ENCODE data around the gene RDM1.

RDM1 gene

GRCh38 chr17:35930211-35931065 is at the start of gene RDM1:
Gene RDM1, minus strand, starts transcription at chr17:35930773. Its CDS starts 46 bp downstream, at chr17:35930727.
- no peaks in the 10 kb centered on the region for H3K9me3 ChIP-seq (ENCODE audit: control insufficient read depth, low read length)
- peak within 1 kb of the TSS; percentile 38 for H3K9ac ChIP-seq (ENCODE audit: low read length)
- H3K36me3 ChIP-seq (ENCODE audit: control insufficient read depth, insufficient read depth, low read length, severe bottlenecking), result no peaks in the 10 kb centered on the region
- peaks cover 40% of the 10 kb centered on the region for H3K4me1 ChIP-seq (ENCODE audit: control insufficient read depth, insufficient read depth, low read length)
- DNase-seq (ENCODE audit: low read depth), result peak; percentile 35
- peak within 1 kb of the TSS; percentile 70 for H3K4me3 ChIP-seq (ENCODE audit: low read length)
- no peaks in the 10 kb centered on the region for H3K27me3 ChIP-seq (replicated peaks; ENCODE audit: control insufficient read depth, insufficient read depth, low read length)

GRCh38 chr17:35978346-35978745 is 47.8 kb upstream of the RDM1 start:
- Histone ChIP-seq H3K36me3 (ENCODE audit: control insufficient read depth, insufficient read depth, low read length, severe bottlenecking) (no peaks in the 10 kb centered on the region), H3K4me3 (ENCODE audit: low read length) (no peak overlapping the region), H3K9ac (ENCODE audit: low read length) (no peak overlapping the region), H3K9me3 (ENCODE audit: control insufficient read depth, low read length) (no peaks in the 10 kb centered on the region), H3K27me3 (replicated peaks; ENCODE audit: control insufficient read depth, insufficient read depth, low read length) (peaks cover 28% of the 10 kb centered on the region), H3K4me1 (ENCODE audit: control insufficient read depth, insufficient read depth, low read length) (no peaks in the 10 kb centered on the region)
- DNase-seq (ENCODE audit: low read depth), result no peak

- H3K27me3 ChIP-seq (replicated peaks; ENCODE audit: control insufficient read depth, insufficient read depth, low read length), result peaks cover 24% of the 10 kb centered on the region
- no peak overlapping the region for H3K4me3 ChIP-seq (ENCODE audit: low read length)
Measured at GRCh38 chr17:35977509-35977908, 46.9 kb upstream of the RDM1 start.

GRCh38 chr17:35973333-35974260 is 43.0 kb upstream of the RDM1 start:
- H3K36me3 ChIP-seq (ENCODE audit: control insufficient read depth, insufficient read depth, low read length, severe bottlenecking), result no peaks in the 10 kb centered on the region
- no peaks in the 10 kb centered on the region for H3K9me3 ChIP-seq (ENCODE audit: control insufficient read depth, low read length)
- H3K4me3 ChIP-seq (ENCODE audit: low read length), result no peak overlapping the region
- H3K27me3 ChIP-seq (replicated peaks; ENCODE audit: control insufficient read depth, insufficient read depth, low read length), result peaks cover 8% of the 10 kb centered on the region
- H3K9ac ChIP-seq (ENCODE audit: low read length), result no peak overlapping the region
- DNase-seq (ENCODE audit: low read depth), result peak; percentile 4
- no peaks in the 10 kb centered on the region for H3K4me1 ChIP-seq (ENCODE audit: control insufficient read depth, insufficient read depth, low read length)

More at GRCh38 chr17:35977509-35977908, 46.9 kb upstream of the RDM1 start:
- Histone ChIP-seq H3K9ac (ENCODE audit: low read length) (no peak overlapping the region), H3K36me3 (ENCODE audit: control insufficient read depth, insufficient read depth, low read length, severe bottlenecking) (no peaks in the 10 kb centered on the region), H3K4me1 (ENCODE audit: control insufficient read depth, insufficient read depth, low read length) (no peaks in the 10 kb centered on the region), H3K9me3 (ENCODE audit: control insufficient read depth, low read length) (no peaks in the 10 kb centered on the region)
- DNase-seq (ENCODE audit: low read depth), result no peak

GRCh38 chr17:35972945-35973332 is 42.4 kb upstream of the RDM1 start:
- H3K36me3 ChIP-seq (ENCODE audit: control insufficient read depth, insufficient read depth, low read length, severe bottlenecking), result no peaks in the 10 kb centered on the region
- no peak overlapping the region for H3K9ac ChIP-seq (ENCODE audit: low read length)
- H3K4me1 ChIP-seq (ENCODE audit: control insufficient read depth, insufficient read depth, low read length), result no peaks in the 10 kb centered on the region
- H3K27me3 ChIP-seq (replicated peaks; ENCODE audit: control insufficient read depth, insufficient read depth, low read length), result peaks cover 8% of the 10 kb centered on the region
- H3K9me3 ChIP-seq (ENCODE audit: control insufficient read depth, low read length), result no peaks in the 10 kb centered on the region
- no peak for DNase-seq (ENCODE audit: low read depth)
- H3K4me3 ChIP-seq (ENCODE audit: low read length), result no peak overlapping the region

GRCh38 chr17:35972535-35972934 is 42.0 kb upstream of the RDM1 start:
- Histone ChIP-seq H3K36me3 (ENCODE audit: control insufficient read depth, insufficient read depth, low read length, severe bottlenecking) (no peaks in the 10 kb centered on the region), H3K9ac (ENCODE audit: low read length) (no peak overlapping the region), H3K4me1 (ENCODE audit: control insufficient read depth, insufficient read depth, low read length) (no peaks in the 10 kb centered on the region), H3K4me3 (ENCODE audit: low read length) (no peak overlapping the region), H3K9me3 (ENCODE audit: control insufficient read depth, low read length) (no peaks in the 10 kb centered on the region), H3K27me3 (replicated peaks; ENCODE audit: control insufficient read depth, insufficient read depth, low read length) (peaks cover 8% of the 10 kb centered on the region)
- no peak for DNase-seq (ENCODE audit: low read depth)

- no peak for DNase-seq (ENCODE audit: low read depth)
- no peak overlapping the region for H3K9ac ChIP-seq (ENCODE audit: low read length)
- no peak overlapping the region for H3K4me3 ChIP-seq (ENCODE audit: low read length)
- no peaks in the 10 kb centered on the region for H3K36me3 ChIP-seq (ENCODE audit: control insufficient read depth, insufficient read depth, low read length, severe bottlenecking)
- H3K9me3 ChIP-seq (ENCODE audit: control insufficient read depth, low read length), result no peaks in the 10 kb centered on the region
- H3K4me1 ChIP-seq (ENCODE audit: control insufficient read depth, insufficient read depth, low read length), result no peaks in the 10 kb centered on the region
- H3K27me3 ChIP-seq (replicated peaks; ENCODE audit: control insufficient read depth, insufficient read depth, low read length), result peaks cover 8% of the 10 kb centered on the region
Measured at GRCh38 chr17:35972066-35972465, 41.5 kb upstream of the RDM1 start.

- peak; percentile 91 for DNase-seq (ENCODE audit: low read depth)
- Histone ChIP-seq H3K9me3 (ENCODE audit: control insufficient read depth, low read length) (no peaks in the 10 kb centered on the region), H3K9ac (ENCODE audit: low read length) (no peak overlapping the region), H3K36me3 (ENCODE audit: control insufficient read depth, insufficient read depth, low read length, severe bottlenecking) (no peaks in the 10 kb centered on the region), H3K27me3 (replicated peaks; ENCODE audit: control insufficient read depth, insufficient read depth, low read length) (peaks cover 17% of the 10 kb centered on the region), H3K4me1 (ENCODE audit: control insufficient read depth, insufficient read depth, low read length) (no peaks in the 10 kb centered on the region), H3K4me3 (ENCODE audit: low read length) (no peak overlapping the region)
Measured at GRCh38 chr17:35969558-35970380, 39.2 kb upstream of the RDM1 start.

- peaks cover 24% of the 10 kb centered on the region for H3K27me3 ChIP-seq (replicated peaks; ENCODE audit: control insufficient read depth, insufficient read depth, low read length)
- H3K36me3 ChIP-seq (ENCODE audit: control insufficient read depth, insufficient read depth, low read length, severe bottlenecking), result no peaks in the 10 kb centered on the region
- DNase-seq (ENCODE audit: low read depth), result no peak
- H3K4me1 ChIP-seq (ENCODE audit: control insufficient read depth, insufficient read depth, low read length), result no peaks in the 10 kb centered on the region
- no peak overlapping the region for H3K4me3 ChIP-seq (ENCODE audit: low read length)
- no peak overlapping the region for H3K9ac ChIP-seq (ENCODE audit: low read length)
- no peaks in the 10 kb centered on the region for H3K9me3 ChIP-seq (ENCODE audit: control insufficient read depth, low read length)
Measured at GRCh38 chr17:35968520-35969054, 38.0 kb upstream of the RDM1 start.

- DNase-seq (ENCODE audit: low read depth), result no peak
- no peaks in the 10 kb centered on the region for H3K36me3 ChIP-seq (ENCODE audit: control insufficient read depth, insufficient read depth, low read length, severe bottlenecking)
- H3K4me3 ChIP-seq (ENCODE audit: low read length), result no peak overlapping the region
- no peak overlapping the region for H3K9ac ChIP-seq (ENCODE audit: low read length)
- no peaks in the 10 kb centered on the region for H3K4me1 ChIP-seq (ENCODE audit: control insufficient read depth, insufficient read depth, low read length)
- no peaks in the 10 kb centered on the region for H3K9me3 ChIP-seq (ENCODE audit: control insufficient read depth, low read length)
- H3K27me3 ChIP-seq (replicated peaks; ENCODE audit: control insufficient read depth, insufficient read depth, low read length), result peaks cover 30% of the 10 kb centered on the region
Measured at GRCh38 chr17:35965272-35965671, 34.7 kb upstream of the RDM1 start.
